ENCODE results near the gene ETV4. TPM values are rescaled to one million over a fixed set of nuclear protein-coding genes. Genes with fewer than 3 reads are reported as not detected.

Gene ETV4
- total RNA-seq, 2 experiments from 2014 or later: 5.0 to 5.4 TPM

GRCh38 chr17:43559161-43559816, 13.1 kb upstream of the ETV4 start:
- intact Hi-C loops (cut with micrococcal nuclease): no loop called here
- TF ChIP-seq CTCF (IDR thresholded peaks at IDR 0.05): no peak
- Mint-ChIP-seq H3K27me3 (peaks cover 35% of the 10 kb centered on the region), H3K27ac (no peak overlapping the region), H3K4me1 (ENCODE audit: low read depth) (peaks cover 10% of the 10 kb centered on the region), H3K9me3 (no peaks in the 10 kb centered on the region), H3K4me3 (no peak overlapping the region), H3K36me3 (ENCODE audit: low read depth) (no peaks in the 10 kb centered on the region)
- CTCF ChIA-PET: interaction anchor here (0.9 to 1.2 kb wide), 2 partner anchors 115 to 166 kb away, joined by 3 read pairs; no protein-coding TSS in a partner anchor
- no peak for ATAC-seq
- POLR2A ChIA-PET: interaction anchor here (1.2 kb wide), 1 partner anchor 256 kb away, joined by 3 read pairs; no protein-coding TSS in a partner anchor
- DNase-seq: no peak

DNA sequence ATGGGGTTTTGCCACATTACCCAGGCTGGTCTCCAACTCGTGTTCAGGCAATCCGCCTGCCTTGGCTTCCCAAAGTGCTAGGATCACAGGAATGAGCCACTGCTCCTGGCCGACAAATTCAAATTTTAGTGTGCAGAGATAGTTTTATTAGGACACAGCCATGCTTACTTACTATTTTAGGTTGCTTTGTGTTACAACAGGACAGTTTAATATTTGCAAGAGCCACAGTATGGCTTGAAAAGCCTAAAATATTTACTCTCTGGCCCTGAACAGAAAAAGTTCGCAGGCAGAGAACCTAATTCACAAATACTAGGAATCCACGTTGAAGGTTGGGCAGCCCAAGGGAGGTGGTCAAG, 12.6 kb upstream of the ETV4 start:
- CTCF ChIA-PET: interaction anchor here (0.9 kb wide), 1 partner anchor 115 kb away, joined by 3 read pairs; no protein-coding TSS in a partner anchor
- Mint-ChIP-seq H3K27me3 (peaks cover 35% of the 10 kb centered on the region), H3K4me1 (ENCODE audit: low read depth) (peaks cover 10% of the 10 kb centered on the region), H3K9me3 (no peaks in the 10 kb centered on the region), H3K4me3 (no peak overlapping the region), H3K27ac (no peak overlapping the region), H3K36me3 (ENCODE audit: low read depth) (no peaks in the 10 kb centered on the region)
- no peak for DNase-seq
- TF ChIP-seq CTCF (IDR thresholded peaks at IDR 0.05): no peak
- ATAC-seq: no peak
- intact Hi-C loops (cut with micrococcal nuclease): no loop called here
- POLR2A ChIA-PET: interaction anchor here (1.2 kb wide), 1 partner anchor 256 kb away, joined by 3 read pairs; no protein-coding TSS in a partner anchor

DNA sequence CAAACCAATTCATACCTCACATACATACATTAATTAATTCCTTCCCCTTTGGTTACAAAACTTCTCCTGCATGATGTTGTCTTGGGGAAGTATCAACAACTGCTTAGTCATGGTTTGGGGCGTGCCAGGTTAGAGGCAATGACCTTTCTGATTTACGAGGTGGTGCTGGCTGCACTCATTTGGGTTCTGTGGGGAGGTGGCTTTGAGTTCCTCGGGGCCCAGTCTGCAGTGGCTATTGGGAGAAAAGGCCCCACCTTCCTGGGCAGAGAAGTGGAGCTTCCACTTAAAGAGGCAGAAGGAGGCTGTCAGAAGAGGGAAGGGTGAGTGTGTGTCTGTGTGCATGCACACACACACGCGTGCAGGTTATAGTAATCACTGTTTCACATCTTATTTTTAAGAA, 10.2 kb upstream of the ETV4 start:
- ATAC-seq (peak; percentile 68), DNase-seq (peak; percentile 49)
- TF ChIP-seq CTCF (IDR thresholded peaks at IDR 0.05): no peak
- Mint-ChIP-seq H3K36me3 (ENCODE audit: low read depth) (no peaks in the 10 kb centered on the region), H3K27me3 (peaks cover 26% of the 10 kb centered on the region), H3K4me1 (ENCODE audit: low read depth) (peaks cover 10% of the 10 kb centered on the region), H3K9me3 (no peaks in the 10 kb centered on the region), H3K4me3 (no peak overlapping the region), H3K27ac (peak overlapping the region; percentile 18)
- ChIA-PET POLR2A (interaction anchor here (0.9 to 1.3 kb wide), 2 partner anchors 9 to 109 kb away, joined by 3 read pairs; partner anchors contain the start of gene ETV4), CTCF (interaction anchor here (0.9 to 1.9 kb wide), 2 partner anchors 12 to 72 kb away, joined by 3 to 4 read pairs; partner anchors contain the start of gene DHX8)
- intact Hi-C loops (cut with micrococcal nuclease): no loop called here

- peaks cover 26% of the 10 kb centered on the region for H3K27me3 Mint-ChIP-seq
- POLR2A ChIA-PET: no interaction called here
These were observed 8.7 kb upstream of the ETV4 start for GRCh38 chr17:43554857-43555256.

More at GRCh38 chr17:43554857-43555256, 8.7 kb upstream of the ETV4 start:
- CTCF ChIA-PET: interaction anchor here (1.9 kb wide), 1 partner anchor 14 kb away, joined by 4 read pairs; no protein-coding TSS in a partner anchor
- Mint-ChIP-seq H3K27ac (no peak overlapping the region), H3K4me1 (ENCODE audit: low read depth) (peaks cover 9% of the 10 kb centered on the region), H3K4me3 (no peak overlapping the region), H3K36me3 (ENCODE audit: low read depth) (no peaks in the 10 kb centered on the region), H3K9me3 (no peaks in the 10 kb centered on the region)
- no peak for ATAC-seq
- no peak for TF ChIP-seq CTCF (IDR thresholded peaks at IDR 0.05)
- intact Hi-C loops (cut with micrococcal nuclease): no loop called here
- no peak for DNase-seq
